Mesangial cell (primary cell): ENCODE measurements around the gene COL2A1. TPM values are rescaled to one million over a fixed set of nuclear protein-coding genes. Genes with fewer than 3 reads are reported as not detected.

Experiments used
- total RNA-seq: library from RNA; depleted of rRNA; stranded (reverse); fragments of >200 nt; gene quantifications from 2 replicates; pipeline ENCODE4 v1.2.3, GENCODE V29; 2015

COL2A1 gene
- 0.49 and 0.51 TPM in 2 replicates for total RNA-seq

DNA sequence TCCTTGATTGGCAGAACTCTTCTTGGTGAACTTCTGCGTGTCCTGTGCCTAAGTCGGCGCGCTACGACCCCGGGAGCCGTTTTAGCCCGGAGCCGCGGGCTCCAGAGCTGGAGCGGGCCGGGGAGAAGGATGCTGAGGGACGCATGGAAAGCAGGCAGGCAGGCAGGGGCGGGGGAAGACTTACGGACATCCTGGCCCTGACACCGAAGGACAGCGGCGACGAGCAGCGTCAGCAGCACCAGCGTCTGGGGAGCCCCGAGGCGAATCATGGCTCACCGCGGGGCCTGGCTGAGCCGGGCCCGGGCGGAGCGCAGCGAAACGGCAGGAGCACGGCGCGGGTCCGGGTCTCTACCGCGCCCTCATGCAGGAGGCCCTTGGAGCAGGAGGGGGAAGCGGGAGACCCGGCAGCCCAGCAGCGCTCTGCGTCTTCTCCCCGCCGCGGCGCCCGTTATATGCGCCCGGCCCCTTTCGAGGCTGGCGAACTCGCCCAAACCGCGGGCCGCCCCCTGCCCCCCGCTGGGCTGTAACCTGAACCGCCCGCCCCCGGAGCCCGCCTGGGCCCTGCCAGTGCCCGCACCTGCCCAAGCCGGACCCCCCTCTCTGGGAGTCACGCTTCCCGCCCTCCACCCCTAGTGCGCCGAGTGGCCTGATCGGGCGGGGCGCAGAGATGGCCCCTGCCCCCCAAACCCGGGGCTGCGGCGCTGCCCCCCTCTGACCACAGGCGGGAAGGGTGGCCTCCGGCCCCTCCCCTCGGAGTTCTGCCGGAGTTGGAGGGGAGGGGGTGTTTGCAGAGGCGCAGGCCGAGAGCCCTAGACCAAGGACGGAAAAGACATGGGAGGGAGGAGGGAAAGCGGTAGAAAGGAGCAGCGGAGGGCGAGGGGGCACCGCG is at the start of gene COL2A1:
Gene COL2A1 (minus strand): TSS at position 424 of the 889 bp plus-strand sequence. CDS start 155 bp downstream, at position 269.

DNA sequence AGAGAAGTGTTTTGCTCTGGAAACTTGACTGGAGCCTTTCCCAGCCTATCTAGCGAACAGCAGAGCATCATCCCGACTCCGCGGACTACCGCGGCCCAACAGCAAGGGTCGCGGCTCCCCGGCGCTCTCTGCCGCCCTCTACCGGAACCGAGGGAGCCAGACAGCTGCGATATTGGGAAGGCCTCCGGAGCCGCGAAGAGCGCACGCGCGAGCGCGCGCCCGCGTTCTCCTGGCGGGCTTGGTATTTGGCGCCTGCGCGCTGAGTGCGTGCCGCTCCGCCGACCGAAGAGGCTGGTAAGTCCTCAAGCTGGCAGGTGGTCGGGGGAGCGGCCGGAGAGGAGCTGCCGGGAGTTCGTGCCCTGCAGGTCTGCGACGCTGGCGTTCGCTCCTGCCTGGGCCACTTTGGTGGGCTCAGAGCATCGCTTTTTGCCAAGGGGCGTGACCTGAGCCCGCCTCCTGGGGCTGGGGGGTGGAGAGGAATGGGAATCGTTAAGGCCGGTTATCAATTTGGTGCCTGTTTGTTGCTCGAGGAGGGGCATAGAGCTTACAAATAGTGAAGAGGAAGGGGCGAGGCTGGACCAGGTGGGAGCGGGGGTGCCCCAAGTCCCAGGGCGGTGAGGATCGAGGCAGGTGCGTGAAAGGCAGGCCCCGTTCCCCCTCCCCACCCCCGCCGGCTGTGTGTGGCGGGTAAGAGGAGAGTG is 40.8 kb downstream of the COL2A1 start, which contains the start of gene TMEM106C:
Gene TMEM106C (plus strand): TSS at position 257 of the 701 bp plus-strand sequence. CDS start 641 bp downstream, outside the sequence.

Other genes with a start within 250 kb of the COL2A1 start
- gene RAPGEF3, start 245.6 kb downstream of the COL2A1 start, total RNA-seq = 2.1 and 16.1 TPM in 2 replicates
- 5.2 and 26.1 TPM in 2 replicates for gene SLC48A1, start 231.2 kb downstream of the COL2A1 start, total RNA-seq
- gene HDAC7, start 184.6 kb downstream of the COL2A1 start, total RNA-seq = 65.0 and 83.5 TPM in 2 replicates
- gene VDR, start 99.5 kb downstream of the COL2A1 start, total RNA-seq = 1.3 and 1.6 TPM in 2 replicates
- 70.7 and 135 TPM in 2 replicates for gene TMEM106C, start 40.9 kb downstream of the COL2A1 start, total RNA-seq
- gene SENP1, start 101.6 kb upstream of the COL2A1 start, total RNA-seq = 11.0 and 11.9 TPM in 2 replicates
- gene PFKM, start 114.9 kb upstream of the COL2A1 start, total RNA-seq = 41.9 and 44.0 TPM in 2 replicates
- gene ASB8, start 153.0 kb upstream of the COL2A1 start, total RNA-seq = 15.5 and 16.5 TPM in 2 replicates
- gene CCDC184, start 179.2 kb upstream of the COL2A1 start, total RNA-seq = 0.25 and 0.33 TPM in 2 replicates
- not detected in 2 replicates for gene OR10AD1, start 198.8 kb upstream of the COL2A1 start, total RNA-seq